ENCODE measurements around the gene GDF9.
"Not testable (repeated sequence)": the region's sequence is repeated elsewhere in the genome, so short reads cannot be mapped to it uniquely, and the experiment has no call there.

Gene GDF9

GRCh38 chr5:132873119-132873929 is 7.1 kb upstream of the GDF9 start, which contains the start of gene LEAP2:
LEAP2 (plus strand) TSS chr5:132873668; CDS start chr5:132873695, 27 bp downstream.
- no peak for DNase-seq (ENCODE audit: low read depth)

- no peak for DNase-seq (ENCODE audit: low read depth)
Observed at GRCh38 chr5:132872788-132873118, 6.5 kb upstream of the GDF9 start.

DNA sequence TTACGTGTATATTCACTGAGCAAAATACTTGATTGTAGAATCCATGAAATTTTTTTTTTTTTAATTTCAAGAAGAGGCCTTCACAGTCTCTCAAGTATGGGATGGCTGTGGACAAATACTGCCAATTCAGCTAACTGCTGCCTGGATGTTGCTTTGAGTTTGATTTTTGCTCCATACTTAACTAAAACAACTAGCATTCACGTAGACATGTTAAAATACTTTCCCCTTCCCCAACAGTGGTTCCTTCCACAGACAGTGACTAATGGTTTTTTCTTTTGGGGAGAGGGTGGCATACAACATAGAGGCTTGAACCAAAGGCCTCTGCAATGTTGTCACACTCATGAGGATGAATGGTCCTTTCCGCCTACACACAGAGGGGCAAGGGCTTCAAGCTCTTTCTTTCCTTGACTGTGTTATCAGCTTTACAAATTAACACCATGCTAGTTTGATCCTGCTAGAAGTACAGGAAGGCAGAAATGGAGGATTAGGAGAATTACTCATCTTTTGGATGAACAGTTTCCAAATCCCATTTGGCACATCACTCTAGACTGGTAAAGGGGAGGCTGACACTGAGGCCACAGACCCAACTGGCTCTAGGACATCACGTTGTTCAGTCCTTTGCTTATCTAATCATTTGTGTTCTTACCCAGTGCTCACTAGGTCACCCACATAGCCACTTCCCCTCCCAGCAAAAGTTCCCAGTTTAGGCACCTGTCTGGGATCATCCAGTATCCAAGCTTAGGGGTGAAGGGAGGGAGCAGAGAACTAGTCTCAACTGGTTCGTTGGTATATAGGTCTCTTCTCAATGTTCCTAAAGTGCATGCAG is 5.4 kb upstream of the GDF9 start:
- DNase-seq (ENCODE audit: low read depth) = no peak

DNA sequence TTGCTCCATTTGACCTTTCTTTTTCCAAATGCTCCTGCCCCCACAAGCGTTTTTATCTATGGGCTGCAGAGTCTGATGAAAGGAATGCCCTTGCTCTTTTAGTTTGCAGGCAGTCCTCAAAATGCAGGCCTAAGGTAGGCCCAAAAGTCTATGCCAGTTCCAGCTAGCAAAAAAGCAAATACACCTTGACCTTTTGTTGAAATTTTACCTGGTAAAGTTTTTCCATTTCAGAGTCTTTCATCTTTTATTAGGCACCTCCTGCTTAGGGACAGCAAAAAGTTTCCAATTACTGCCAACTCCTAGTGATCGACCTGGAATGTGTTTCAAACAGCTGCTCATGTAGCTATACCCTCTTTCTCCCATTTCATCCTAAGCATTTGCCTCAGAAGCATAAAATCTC is 4.5 kb upstream of the GDF9 start:
- DNase-seq (ENCODE audit: low read depth) = no peak

DNA sequence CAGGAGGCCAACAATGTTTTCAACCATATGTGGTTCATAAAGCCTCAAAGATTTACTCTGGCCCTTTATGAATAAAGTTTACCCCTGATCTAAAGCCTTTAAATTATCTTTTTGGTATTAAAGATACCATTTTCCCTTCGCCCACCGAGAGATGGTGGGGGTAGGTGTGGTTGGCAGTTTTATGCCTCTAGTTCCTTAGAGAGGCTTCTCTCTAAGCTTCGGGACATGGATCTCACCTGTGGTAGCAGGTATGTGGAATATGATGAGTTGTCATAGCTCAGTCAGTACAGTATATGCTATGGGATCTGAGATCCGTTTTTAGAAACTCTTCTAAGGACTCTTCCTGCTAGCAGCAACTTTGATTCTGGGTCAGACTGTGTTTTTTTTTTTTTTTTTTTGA is 2.5 kb upstream of the GDF9 start:
- no peak for DNase-seq (ENCODE audit: low read depth)

DNA sequence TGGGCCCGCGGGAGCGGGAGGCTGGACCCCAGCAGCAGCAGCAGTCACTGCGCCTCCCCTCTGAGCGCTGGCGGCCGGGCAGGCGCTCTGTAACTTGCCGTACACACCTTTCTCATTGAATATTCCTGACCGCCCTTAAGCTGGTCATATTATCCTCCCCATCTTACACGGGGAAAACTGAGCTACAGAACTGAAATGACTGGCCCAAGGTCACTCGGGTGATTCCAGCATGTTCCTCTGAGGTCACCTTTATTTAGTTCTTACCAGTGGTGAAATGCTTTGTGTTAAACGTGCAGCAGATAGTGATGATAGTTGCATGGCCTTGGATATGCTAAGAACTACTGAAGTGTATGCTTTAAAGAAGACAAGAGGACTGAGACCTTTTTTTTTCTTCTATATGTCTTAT is 780 bp upstream of the GDF9 start:
- DNase-seq (ENCODE audit: low read depth) = no peak

DNA sequence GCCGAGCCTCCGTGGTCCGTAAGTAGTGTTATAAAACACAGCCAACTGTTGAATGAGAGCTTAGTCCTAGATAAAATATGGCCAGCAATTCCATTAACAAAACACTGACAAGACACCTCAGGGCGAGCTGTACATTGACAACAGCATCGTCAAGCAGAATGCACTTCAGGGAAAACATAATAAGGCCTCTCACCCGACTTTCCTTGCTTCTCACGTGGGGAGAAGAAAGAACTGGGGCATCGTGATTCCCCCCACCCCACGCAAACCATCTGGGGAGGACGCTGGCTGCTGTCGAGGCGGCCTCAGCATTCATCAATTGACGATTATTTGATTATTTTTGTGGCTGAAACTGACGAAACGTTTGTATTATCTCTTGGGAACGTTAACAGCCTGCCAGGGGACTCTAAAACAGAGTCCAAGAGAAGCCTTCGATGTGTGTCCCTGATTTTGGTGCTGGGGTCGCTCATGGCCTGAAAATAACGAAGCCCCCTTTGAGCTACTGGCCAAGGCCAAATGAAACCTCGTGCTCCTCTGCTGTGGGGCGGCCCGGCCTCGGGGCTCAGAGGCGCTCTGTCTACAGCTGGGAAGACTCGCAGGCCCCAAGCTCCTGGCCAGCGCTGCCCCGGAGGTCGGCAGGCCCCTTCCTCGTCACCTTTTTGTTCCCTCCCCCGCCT is 464 bp downstream of the GDF9 start:
- no peak for DNase-seq (ENCODE audit: low read depth)

DNA sequence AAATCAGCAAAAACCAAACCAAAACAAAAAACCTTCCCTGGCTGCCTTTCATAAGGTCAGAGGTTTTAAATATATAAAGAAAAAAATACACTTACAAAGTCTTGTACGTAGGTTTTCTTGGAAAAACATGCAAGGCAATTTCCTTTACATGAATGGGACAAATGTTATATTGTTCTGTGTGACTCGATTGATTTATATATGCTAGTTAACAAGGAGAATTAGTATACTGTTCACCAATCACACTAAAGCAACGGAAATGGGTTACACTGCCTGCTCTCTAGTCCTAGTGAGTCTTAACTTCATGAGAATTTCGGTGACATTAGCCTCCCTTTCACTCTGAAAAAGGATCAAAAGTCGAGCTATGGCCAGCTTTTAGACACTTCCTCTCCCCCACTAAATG is 5.5 kb downstream of the GDF9 start:
- DNase-seq (ENCODE audit: low read depth) = no peak

GRCh38 chr5:132859889-132860437 is 6.3 kb downstream of the GDF9 start:
- DNase-seq (ENCODE audit: low read depth) = no peak

DNA sequence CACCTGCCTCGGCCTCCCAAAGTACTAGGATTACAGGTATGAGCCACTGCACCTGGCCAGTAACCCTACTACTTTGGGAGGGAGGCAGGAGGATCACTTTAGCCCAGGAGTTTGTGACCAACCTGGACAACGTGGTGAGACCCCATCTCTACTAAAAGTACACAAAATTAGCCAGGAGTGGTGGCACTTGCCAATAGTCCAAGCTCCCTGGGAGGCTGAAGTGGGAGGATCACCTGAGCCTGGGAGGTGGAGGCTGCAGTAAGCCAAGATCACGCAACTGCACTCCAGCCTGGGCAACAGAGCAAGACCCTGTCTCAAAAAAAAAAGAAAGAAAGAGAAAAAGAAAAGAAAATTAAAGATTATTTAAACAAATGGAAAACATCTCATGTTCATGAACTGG is 10.3 kb downstream of the GDF9 start:
- no peak for DNase-seq (ENCODE audit: low read depth)

- not testable (repeated sequence) for DNase-seq (ENCODE audit: low read depth)
Observed at GRCh38 chr5:132854992-132855391, 11.3 kb downstream of the GDF9 start.

DNA sequence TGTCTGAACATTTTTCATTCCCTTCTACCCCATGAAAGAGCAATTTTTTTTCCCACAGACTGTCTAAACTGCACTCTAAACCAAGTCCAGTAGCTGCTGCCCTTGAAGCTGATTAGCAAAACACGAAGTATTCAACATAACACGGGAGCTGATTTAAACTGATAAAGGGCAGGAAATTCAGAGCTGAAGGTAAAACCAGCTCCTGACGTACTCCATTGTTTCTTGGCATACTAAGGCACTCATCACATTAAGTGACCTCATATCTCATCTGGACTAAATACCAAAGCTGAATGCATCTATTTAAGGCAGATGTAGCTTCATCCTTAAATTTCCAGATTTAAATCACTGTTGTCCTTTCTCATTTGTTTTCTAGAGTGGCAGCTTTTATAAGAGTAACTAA is 12.0 kb downstream of the GDF9 start:
- DNase-seq (ENCODE audit: low read depth) = no peak

DNA sequence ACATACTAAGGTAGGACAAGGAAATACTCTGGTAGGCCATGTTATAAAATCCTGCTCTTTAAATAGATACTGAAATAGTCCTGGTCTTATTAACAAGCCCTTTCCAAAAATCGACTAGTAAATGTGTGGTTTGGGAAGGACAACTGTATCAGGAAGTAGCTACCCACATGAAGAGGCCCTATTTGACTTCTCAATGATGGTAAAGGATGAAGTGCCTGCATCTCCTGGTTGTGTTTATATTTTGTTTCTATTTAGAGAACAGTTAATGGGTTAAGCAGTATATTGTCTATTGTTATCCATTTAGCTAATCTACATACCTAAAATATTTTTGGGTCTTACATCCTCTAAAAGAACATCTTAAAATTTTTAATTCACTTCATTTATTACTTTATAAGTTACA is 12.5 kb downstream of the GDF9 start:
- DNase-seq (ENCODE audit: low read depth) = no peak

DNA sequence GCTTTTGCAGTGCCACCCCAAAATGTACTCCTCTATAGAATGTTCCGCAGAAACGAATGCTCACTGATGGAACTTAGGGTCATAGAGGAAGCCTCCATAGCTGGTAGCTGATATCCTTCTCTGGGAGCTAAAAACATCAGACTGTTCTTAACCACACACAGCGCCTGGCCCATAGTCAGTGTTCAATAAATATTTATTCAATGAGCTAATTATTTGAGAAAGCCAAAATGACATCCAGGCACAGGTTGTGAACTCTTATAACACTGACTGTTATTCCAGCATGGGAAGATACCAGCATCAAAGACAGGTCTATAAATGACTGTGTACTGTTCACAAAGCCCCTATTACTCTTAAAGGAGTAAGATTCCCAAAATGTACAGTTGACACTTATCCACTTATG is 12.9 kb downstream of the GDF9 start:
- no peak for DNase-seq (ENCODE audit: low read depth)

DNA sequence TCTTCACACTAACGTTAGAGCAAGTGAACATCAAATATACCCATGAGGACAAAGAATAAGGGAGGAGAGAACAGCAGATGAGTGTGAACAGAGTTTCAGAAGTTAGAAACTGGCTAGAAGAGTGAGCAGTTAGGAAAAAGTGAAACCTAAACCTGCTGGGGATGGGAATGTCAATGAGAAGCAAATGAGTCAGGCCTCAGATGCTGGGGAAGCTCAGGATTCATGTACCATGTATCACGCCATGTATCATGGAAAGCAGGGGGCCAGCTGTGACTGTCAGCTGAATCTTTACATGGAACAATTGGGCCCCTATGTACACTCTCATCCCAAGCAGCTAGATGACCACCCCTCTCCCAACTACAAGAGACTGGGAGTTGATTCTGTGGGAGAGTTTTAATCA is 16.2 kb downstream of the GDF9 start:
- no peak for DNase-seq (ENCODE audit: low read depth)

GRCh38 chr5:132849347-132849746 is 16.9 kb downstream of the GDF9 start:
- no peak for DNase-seq (ENCODE audit: low read depth)

GRCh38 chr5:132848270-132848669 is 18.0 kb downstream of the GDF9 start:
- DNase-seq (ENCODE audit: low read depth) = no peak

- DNase-seq (ENCODE audit: low read depth) = no peak
Observed at GRCh38 chr5:132841305-132841704, 25.0 kb downstream of the GDF9 start.

DNA sequence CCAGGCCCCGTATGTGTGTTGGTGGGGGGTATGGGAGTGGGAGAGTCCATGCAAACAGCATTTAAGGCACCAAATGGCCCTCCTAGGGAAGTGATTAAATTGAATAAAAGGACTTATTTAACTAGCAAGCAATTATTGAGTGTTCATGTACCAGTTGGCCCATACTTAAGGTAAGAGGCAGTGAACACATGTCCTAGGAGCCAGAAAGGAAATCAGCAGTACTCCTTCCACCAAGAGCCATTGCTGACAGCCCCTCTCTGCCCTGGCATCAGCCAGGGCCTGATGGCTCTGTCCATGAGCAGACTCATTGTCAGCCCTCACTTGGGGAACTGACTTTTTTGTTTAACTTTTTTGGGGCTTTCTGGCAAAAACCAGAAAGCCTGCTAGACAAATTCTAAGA is 25.4 kb downstream of the GDF9 start:
- no peak for DNase-seq (ENCODE audit: low read depth)

GRCh38 chr5:132840313-132840712 is 26.0 kb downstream of the GDF9 start:
- DNase-seq (ENCODE audit: low read depth) = no peak

- DNase-seq (ENCODE audit: low read depth) = no peak
Observed at GRCh38 chr5:132839426-132840301, 26.6 kb downstream of the GDF9 start.
